Liver (tissue), 9 donors: Measurements from ENCODE around the gene B4GALT5. TPM values are rescaled to one million over a fixed set of nuclear protein-coding genes. Genes with fewer than 3 reads are reported as not detected.

Experiments
- DNase-seq: peaks from one replicate; pipeline ENCODE4 v3.0.0-alpha.2; 2017; ENCODE audit warnings: low spot score
- H3K27ac ChIP-seq, 2 donors: one replicate each; pipeline ENCODE4 v1.7.0; 2013; ENCODE audit warnings: inconsistent platforms in 2 of 2, low read length in 2 of 2, control low read depth in 1 of 2, low read depth in 1 of 2, mild to moderate bottlenecking in 1 of 2
- H3K27me3 ChIP-seq, 4 donors: one replicate each; pipeline versions ENCODE4 v1.6.1 to v1.7.0; 2013; ENCODE audit warnings: low read length in 3 of 4, inconsistent platforms in 1 of 4, mild to moderate bottlenecking in 1 of 4, moderate library complexity in 1 of 4; ENCODE audit not compliant: control insufficient read depth in 4 of 4, insufficient read depth in 4 of 4
- H3K36me3 ChIP-seq, 4 donors: one replicate each; pipeline versions ENCODE4 v1.6.1 to v1.7.0; 2013; ENCODE audit warnings: low read length in 3 of 4, mild to moderate bottlenecking in 3 of 4, low read depth in 1 of 4, moderate library complexity in 1 of 4; ENCODE audit not compliant: control insufficient read depth in 4 of 4, insufficient read depth in 3 of 4
- H3K4me1 ChIP-seq, 4 donors: one replicate each; pipeline versions ENCODE4 v1.6.1 to v1.7.0; 2013; ENCODE audit warnings: low read length in 3 of 4, mild to moderate bottlenecking in 3 of 4, moderate library complexity in 1 of 4; ENCODE audit not compliant: control insufficient read depth in 4 of 4, insufficient read depth in 4 of 4
- H3K4me3 ChIP-seq, 3 donors: one replicate each; pipeline versions ENCODE4 v1.6.1 to v1.7.0; 2013; ENCODE audit warnings: low read length in 3 of 3, control low read depth in 1 of 3, low read depth in 1 of 3, mild to moderate bottlenecking in 1 of 3
- H3K9ac ChIP-seq, 2 donors: one replicate each; pipeline ENCODE4 v1.7.0; 2013; ENCODE audit warnings: low read length in 2 of 2, mild to moderate bottlenecking in 2 of 2, moderate library complexity in 2 of 2, control low read depth in 1 of 2, low read depth in 1 of 2
- H3K9me3 ChIP-seq, 4 donors: one replicate each; pipeline versions ENCODE4 v1.6.1 to v1.7.0; 2013; ENCODE audit warnings: low read length in 3 of 4; ENCODE audit not compliant: control insufficient read depth in 4 of 4
- CTCF ChIP-seq: fragments of 150-350 bp; IDR thresholded peaks from 2 replicates; pipeline ENCODE4 v1.5.1; 2017; ENCODE audit warnings: improper control_type of control experiment, low read depth, low read length; ENCODE audit not compliant: missing input control
- EGR1 ChIP-seq, 2 donors: IDR thresholded peaks; 2 replicates each; pipeline ENCODE4 v1.6.1; 2016 to 2018; ENCODE audit warnings: antibody characterized with exemption in 2 of 2, low read depth in 2 of 2
- FOXA1 ChIP-seq: IDR thresholded peaks from 2 replicates; pipeline ENCODE4 v1.6.1; 2016; ENCODE audit warnings: antibody characterized with exemption
- FOXA2 ChIP-seq: IDR thresholded peaks from 2 replicates; pipeline ENCODE4 v1.6.1; 2016; ENCODE audit warnings: antibody characterized with exemption
- GABPA ChIP-seq, 2 donors: IDR thresholded peaks in 1 of 2; conservative IDR thresholded peaks in 1 of 2; 2 replicates each; pipeline ENCODE4 v1.6.1; 2016; ENCODE audit warnings: antibody characterized with exemption in 2 of 2, mild to moderate bottlenecking in 1 of 2, moderate library complexity in 1 of 2
- HNF4A ChIP-seq, 2 donors: conservative IDR thresholded peaks; 2 replicates each; pipeline ENCODE4 v1.6.1; 2016; ENCODE audit warnings: antibody characterized with exemption in 2 of 2, mild to moderate bottlenecking in 2 of 2
- HNF4G ChIP-seq: IDR thresholded peaks from 2 replicates; pipeline ENCODE4 v1.6.1; 2016; ENCODE audit warnings: antibody characterized with exemption
- JUND ChIP-seq, 2 donors: IDR thresholded peaks; 2 replicates each; pipeline ENCODE4 v1.6.1; 2016; ENCODE audit warnings: antibody characterized with exemption in 2 of 2
- MAX ChIP-seq: IDR thresholded peaks from 2 replicates; pipeline ENCODE4 v1.6.1; 2016; ENCODE audit warnings: antibody characterized with exemption
- NR2F2 ChIP-seq: IDR thresholded peaks from 2 replicates; pipeline ENCODE4 v1.6.1; 2016; ENCODE audit warnings: antibody characterized with exemption
- RAD21 ChIP-seq, 2 donors: IDR thresholded peaks; 2 replicates each; pipeline ENCODE4 v1.6.1; 2016; ENCODE audit warnings: antibody characterized with exemption in 2 of 2, mild to moderate bottlenecking in 2 of 2
- REST ChIP-seq: IDR thresholded peaks from 2 replicates; pipeline ENCODE4 v1.6.1; 2016; ENCODE audit warnings: antibody characterized with exemption, mild to moderate bottlenecking
- RXRA ChIP-seq, 2 donors: IDR thresholded peaks; 2 replicates each; pipeline ENCODE4 v1.6.1; 2017 to 2018; ENCODE audit warnings: antibody characterized with exemption in 2 of 2, mild to moderate bottlenecking in 1 of 2
- SP1 ChIP-seq: IDR thresholded peaks from 2 replicates; pipeline ENCODE4 v1.6.1; 2018; ENCODE audit warnings: antibody characterized with exemption, mild to moderate bottlenecking
- TAF1 ChIP-seq: conservative IDR thresholded peaks from 2 replicates; pipeline ENCODE4 v1.6.1; 2016; ENCODE audit warnings: antibody characterized with exemption, mild to moderate bottlenecking
- YY1 ChIP-seq: IDR thresholded peaks from 2 replicates; pipeline ENCODE4 v1.6.1; 2016; ENCODE audit warnings: antibody characterized with exemption, mild to moderate bottlenecking
- ZBTB33 ChIP-seq: IDR thresholded peaks from 2 replicates; pipeline ENCODE4 v1.6.1; 2016; ENCODE audit warnings: antibody characterized with exemption
- WGBS: extraction: QIAGEN DNeasy Blood & Tissue Kit; methylation state at CpG from one replicate; pipeline ENCODE4 v1.1.7; 2013; 5-methylcytosine and 5-hydroxymethylcytosine counted together
- polyA plus RNA-seq, 2 donors: library from polyadenylated mRNA; stranded (reverse) in 1 of 2; unstranded in 1 of 2; fragments of 200-250 nt in 1 of 2; fragments of >200 nt in 1 of 2; fragmentation: Nextera tagmentation in 1 of 2; extraction: Ambion mirVana in 1 of 2; gene quantifications; one replicate each; pipeline versions ENCODE4 v1.2.1 to v1.2.3, GENCODE V29; 2013 to 2015
- total RNA-seq, 2 donors: library from RNA; depleted of rRNA; stranded (reverse); fragments of >200 nt; gene quantifications; one replicate each; pipeline ENCODE4 v1.2.3, GENCODE V29; 2014
- TF ChIP-seq, protein P1 (sequence below): IDR thresholded peaks from 2 replicates; pipeline ENCODE4 v1.6.1; 2016; ENCODE audit warnings: antibody characterized with exemption
- donor health status: healthy.
- donor health status: healthy.
- donor health status: healthy.
- donor health status: healthy.
- donor health status: healthy.

The B4GALT5 gene
- total and polyA plus RNA-seq, 4 donors: 2.0 to 28.2 (median 14.4) TPM

DNA sequence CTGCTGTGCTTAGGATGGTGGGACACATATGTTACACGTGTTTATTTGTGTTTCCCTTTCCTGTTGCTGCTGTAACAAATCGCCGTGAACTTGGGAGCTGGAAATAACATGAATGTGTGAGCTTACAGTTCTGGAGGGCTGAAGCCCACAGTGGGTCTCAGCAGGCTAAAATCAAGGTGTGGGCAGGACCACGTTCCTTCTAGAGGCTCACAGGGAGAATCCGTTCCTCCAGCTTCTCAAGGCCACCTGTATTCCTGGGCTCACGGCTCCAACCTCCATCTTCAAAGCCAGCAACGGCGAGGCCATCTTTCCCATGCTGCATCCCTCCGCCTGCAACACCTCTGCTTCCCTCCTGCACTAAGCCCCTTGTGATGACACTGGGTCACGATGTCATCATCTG, 118.3 kb downstream of the B4GALT5 start:
- no peak for DNase-seq
- H3K9me3 ChIP-seq: no peaks in the 10 kb centered on the region
- no peak overlapping the region for H3K4me3 ChIP-seq
- no peak for TF ChIP-seq HNF4G
- H3K4me1 ChIP-seq: no peaks in the 10 kb centered on the region
- H3K27me3 ChIP-seq: no peaks in the 10 kb centered on the region
- H3K27ac ChIP-seq: no peak overlapping the region
- H3K9ac ChIP-seq: no peak overlapping the region
- WGBS: 89% methylated on average over 10 of the region's 10 CpGs
- H3K36me3 ChIP-seq: no peaks in the 10 kb centered on the region

GRCh38 chr20:49594931-49595315, 118.8 kb downstream of the B4GALT5 start:
- H3K27me3 ChIP-seq: no peaks in the 10 kb centered on the region
- H3K4me3 ChIP-seq: no peak overlapping the region
- no peak overlapping the region for H3K27ac ChIP-seq
- WGBS: 79% methylated on average over 6 of the region's 6 CpGs
- H3K9me3 ChIP-seq: no peaks in the 10 kb centered on the region
- H3K4me1 ChIP-seq: no peaks in the 10 kb centered on the region
- no peaks in the 10 kb centered on the region for H3K36me3 ChIP-seq
- DNase-seq: no peak
- no peak overlapping the region for H3K9ac ChIP-seq
- no peak for TF ChIP-seq ZBTB33
- TF ChIP-seq FOXA1: no peak
- no peak for TF ChIP-seq JUND (IDR thresholded peaks at IDR 0.05)
- TF ChIP-seq, protein P1, sequence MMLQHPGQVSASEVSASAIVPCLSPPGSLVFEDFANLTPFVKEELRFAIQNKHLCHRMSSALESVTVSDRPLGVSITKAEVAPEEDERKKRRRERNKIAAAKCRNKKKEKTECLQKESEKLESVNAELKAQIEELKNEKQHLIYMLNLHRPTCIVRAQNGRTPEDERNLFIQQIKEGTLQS: no peak
- no peak for TF ChIP-seq RAD21 (IDR thresholded peaks at IDR 0.05)
- no peak for TF ChIP-seq CTCF
- TF ChIP-seq TAF1: no peak
- no peak for TF ChIP-seq REST
- no peak for TF ChIP-seq YY1
- no peak for TF ChIP-seq NR2F2
- TF ChIP-seq HNF4G: no peak
- no peak for TF ChIP-seq GABPA (IDR thresholded peaks at IDR 0.05 in 1 of 2, conservative IDR thresholded peaks at IDR 0.05 in 1 of 2)
- TF ChIP-seq RXRA (IDR thresholded peaks at IDR 0.05): no peak
- TF ChIP-seq EGR1 (IDR thresholded peaks at IDR 0.05; ENCODE audit: low read depth in 2 of 2): no peak
- no peak for TF ChIP-seq MAX
- TF ChIP-seq HNF4A (conservative IDR thresholded peaks at IDR 0.05): no peak
- no peak for TF ChIP-seq FOXA2
- TF ChIP-seq SP1: no peak
